Calu3 (cell line): ENCODE data around the gene NTF3. TPM values are rescaled to one million over a fixed set of nuclear protein-coding genes. Genes with fewer than 3 reads are reported as not detected.

Experiments
- BruUV-seq: library from RNA; stranded (reverse); fragments of 400-500 nt; replicated peaks from 2 replicates; lab custom pipeline; 2021; lab: Mats Ljungman, UMichigan
- CTCF ChIA-PET: fragments of 300-600 bp; sonication (Branson Sonifier 250); formaldehyde crosslinking; loops from one replicate; lab custom pipeline; 2022; ENCODE audit warnings: antibody characterized with exemption; lab: Charles Lee
- DNase-seq: peaks from one replicate; pipeline ENCODE4 v3.0.0; 2022
- H3K27ac Mint-ChIP-seq: one replicate; pipeline ENCODE4 v1.8.0; 2022; ENCODE audit warnings: mixed read lengths; ENCODE audit not compliant: unreplicated experiment
- H3K27me3 Mint-ChIP-seq: one replicate; pipeline ENCODE4 v1.8.0; 2022; ENCODE audit warnings: mixed read lengths; ENCODE audit not compliant: unreplicated experiment
- H3K36me3 Mint-ChIP-seq: one replicate; pipeline ENCODE4 v1.8.0; 2022; ENCODE audit warnings: mild to moderate bottlenecking, moderate library complexity, mixed read lengths; ENCODE audit not compliant: insufficient read depth, unreplicated experiment
- H3K4me1 Mint-ChIP-seq: one replicate; pipeline ENCODE4 v1.8.0; 2022; ENCODE audit warnings: mild to moderate bottlenecking, low read depth, mixed read lengths; ENCODE audit not compliant: unreplicated experiment
- H3K4me3 Mint-ChIP-seq: one replicate; pipeline ENCODE4 v1.8.0; 2022; ENCODE audit warnings: mild to moderate bottlenecking, low read depth, moderate library complexity, mixed read lengths; ENCODE audit not compliant: unreplicated experiment
- H3K9me3 Mint-ChIP-seq: one replicate; pipeline ENCODE4 v1.8.0; 2022; ENCODE audit warnings: low read depth, mixed read lengths; ENCODE audit not compliant: unreplicated experiment
- intact Hi-C: fragments of 100-400 bp; cut with micrococcal nuclease; formaldehyde crosslinking; loops from one replicate; pipeline ENCODE4 v1.10.0; 2022; ENCODE audit not compliant: unreplicated experiment
- total RNA-seq: library from RNA; stranded (reverse); gene quantifications from 2 replicates; pipeline ENCODE4 v1.2.3, GENCODE V29; 2022
- TF ChIP-seq, protein P1 (sequence below): fragments of 200-600 bp; IDR thresholded peaks from one replicate; pipeline ENCODE4 v1.8.0; 2022; ENCODE audit warnings: antibody characterized with exemption; ENCODE audit not compliant: unreplicated experiment

The NTF3 gene
- total RNA-seq, 1 experiment from 2014 or later, result not detected

DNA sequence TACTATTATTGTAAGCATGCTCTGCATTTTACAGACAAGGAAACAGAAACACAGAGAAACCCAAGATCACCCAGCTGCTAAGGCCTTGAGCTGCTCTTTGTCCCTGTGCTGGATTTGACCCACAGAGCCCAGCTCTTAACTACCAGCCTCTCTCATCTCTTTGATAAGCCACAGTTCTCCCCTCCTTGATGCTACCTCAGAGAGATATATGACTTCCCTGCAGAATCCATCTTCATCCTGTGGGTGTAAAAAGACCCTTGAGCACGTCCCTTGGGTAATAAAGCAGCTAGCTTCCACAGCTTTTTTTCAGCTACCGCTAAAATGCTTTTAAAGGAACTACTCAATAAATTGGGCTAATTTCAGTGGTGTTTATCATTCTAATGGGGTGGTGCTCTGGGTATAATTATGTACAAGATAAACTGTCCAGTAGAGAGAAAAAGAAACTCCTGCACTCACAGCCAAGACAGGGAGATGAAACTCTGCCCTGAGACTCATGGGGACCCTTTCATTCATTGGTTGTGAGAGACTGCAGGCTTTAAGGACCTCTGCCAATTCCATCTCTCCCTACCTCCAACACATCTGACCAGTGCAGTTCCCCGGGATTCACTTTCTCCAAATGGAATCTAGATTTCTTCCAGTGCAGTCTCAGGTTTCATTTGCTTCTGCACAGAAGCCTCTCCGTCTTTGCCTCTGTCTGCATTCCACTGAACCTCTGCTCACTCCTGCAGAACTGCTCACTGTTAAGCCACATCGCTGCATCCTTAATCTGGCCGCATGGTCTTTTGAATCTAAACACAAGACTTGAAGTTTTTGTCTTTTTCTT lies 24.7 kb upstream of the NTF3 start:
- TF ChIP-seq, protein P1, sequence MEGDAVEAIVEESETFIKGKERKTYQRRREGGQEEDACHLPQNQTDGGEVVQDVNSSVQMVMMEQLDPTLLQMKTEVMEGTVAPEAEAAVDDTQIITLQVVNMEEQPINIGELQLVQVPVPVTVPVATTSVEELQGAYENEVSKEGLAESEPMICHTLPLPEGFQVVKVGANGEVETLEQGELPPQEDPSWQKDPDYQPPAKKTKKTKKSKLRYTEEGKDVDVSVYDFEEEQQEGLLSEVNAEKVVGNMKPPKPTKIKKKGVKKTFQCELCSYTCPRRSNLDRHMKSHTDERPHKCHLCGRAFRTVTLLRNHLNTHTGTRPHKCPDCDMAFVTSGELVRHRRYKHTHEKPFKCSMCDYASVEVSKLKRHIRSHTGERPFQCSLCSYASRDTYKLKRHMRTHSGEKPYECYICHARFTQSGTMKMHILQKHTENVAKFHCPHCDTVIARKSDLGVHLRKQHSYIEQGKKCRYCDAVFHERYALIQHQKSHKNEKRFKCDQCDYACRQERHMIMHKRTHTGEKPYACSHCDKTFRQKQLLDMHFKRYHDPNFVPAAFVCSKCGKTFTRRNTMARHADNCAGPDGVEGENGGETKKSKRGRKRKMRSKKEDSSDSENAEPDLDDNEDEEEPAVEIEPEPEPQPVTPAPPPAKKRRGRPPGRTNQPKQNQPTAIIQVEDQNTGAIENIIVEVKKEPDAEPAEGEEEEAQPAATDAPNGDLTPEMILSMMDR, result no peak
- H3K27ac Mint-ChIP-seq, result no peak overlapping the region
- peaks cover 12% of the 10 kb centered on the region for H3K9me3 Mint-ChIP-seq
- H3K4me3 Mint-ChIP-seq, result no peak overlapping the region
- no peak for DNase-seq
- CTCF ChIA-PET, result no interaction called here
- no TSS peak for BruUV-seq
- intact Hi-C loops, result no loop called here
- no peaks in the 10 kb centered on the region for H3K27me3 Mint-ChIP-seq
- peaks cover 3% of the 10 kb centered on the region for H3K36me3 Mint-ChIP-seq
- no peaks in the 10 kb centered on the region for H3K4me1 Mint-ChIP-seq

- Mint-ChIP-seq H3K27me3 (no peaks in the 10 kb centered on the region), H3K36me3 (peaks cover 3% of the 10 kb centered on the region), H3K27ac (no peak overlapping the region), H3K9me3 (peaks cover 8% of the 10 kb centered on the region), H3K4me1 (no peaks in the 10 kb centered on the region), H3K4me3 (no peak overlapping the region)
- DNase-seq, result no peak
- intact Hi-C loops, result no loop called here
- CTCF ChIA-PET, result no interaction called here
- BruUV-seq, result no TSS peak
- TF ChIP-seq, protein P1, result no peak
Observed at GRCh38 chr12:5409619-5410018, 22.3 kb upstream of the NTF3 start.

DNA sequence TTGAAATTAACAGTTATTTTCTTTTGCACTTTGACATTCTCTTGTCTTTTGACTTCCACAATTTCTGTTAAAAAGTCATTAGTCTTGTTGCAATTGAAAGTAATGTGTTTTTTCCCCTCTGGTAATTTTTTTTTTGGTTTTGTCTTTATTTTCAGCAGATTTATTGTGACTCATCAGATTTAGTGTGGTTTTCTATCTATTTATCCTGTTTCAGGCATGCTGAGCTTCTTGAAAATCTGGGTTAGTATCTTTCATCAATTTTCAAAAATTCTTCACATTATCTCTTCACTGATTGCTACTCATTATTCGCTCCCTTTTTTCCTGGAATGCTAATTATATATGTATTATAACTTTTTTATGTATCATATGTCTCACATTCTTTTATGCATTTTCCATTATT lies 15.3 kb upstream of the NTF3 start:
- Mint-ChIP-seq H3K27ac (no peak overlapping the region), H3K36me3 (no peaks in the 10 kb centered on the region), H3K27me3 (no peaks in the 10 kb centered on the region), H3K4me1 (no peaks in the 10 kb centered on the region), H3K9me3 (peaks cover 8% of the 10 kb centered on the region), H3K4me3 (no peak overlapping the region)
- no peak for DNase-seq
- CTCF ChIA-PET, result no interaction called here
- intact Hi-C loops, result no loop called here
- TF ChIP-seq, protein P1, result no peak
- BruUV-seq, result no TSS peak

DNA sequence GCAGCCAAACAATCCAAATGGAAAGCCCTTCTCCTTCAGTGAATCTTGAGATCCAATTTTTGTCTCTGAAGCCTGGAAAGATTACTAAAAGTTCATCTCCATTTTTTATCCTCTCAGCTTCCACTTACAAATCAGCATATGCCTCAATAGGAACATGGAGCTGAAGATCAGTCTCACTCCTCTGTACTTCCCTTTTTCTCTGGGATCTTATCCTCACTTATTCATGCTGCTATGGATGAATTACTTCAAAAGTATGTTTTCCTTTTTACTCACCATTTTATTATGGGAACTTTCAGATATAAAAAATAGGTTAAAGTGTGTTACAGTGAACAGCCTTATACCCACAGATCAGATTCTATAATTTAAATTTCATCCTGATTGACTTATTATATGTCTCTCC lies 14.4 kb upstream of the NTF3 start:
- Mint-ChIP-seq H3K9me3 (peaks cover 8% of the 10 kb centered on the region), H3K36me3 (no peaks in the 10 kb centered on the region), H3K4me3 (no peak overlapping the region), H3K4me1 (no peaks in the 10 kb centered on the region), H3K27me3 (no peaks in the 10 kb centered on the region), H3K27ac (no peak overlapping the region)
- no peak for DNase-seq
- TF ChIP-seq, protein P1, result no peak
- CTCF ChIA-PET, result no interaction called here
- no TSS peak for BruUV-seq
- intact Hi-C loops, result no loop called here
